IPS-18c (cell line): ENCODE measurements around the gene RSU1.

Experiments
- H3K4me3 ChIP-seq: 2 replicates; pipeline ENCODE4 v1.7.0; 2013; ENCODE audit warnings: low read depth, mild to moderate bottlenecking, low read length, moderate library complexity; ENCODE audit not compliant: insufficient read depth
- H3K9me3 ChIP-seq: one replicate; pipeline ENCODE4 v1.6.1; 2013; ENCODE audit warnings: mild to moderate bottlenecking, low read length, moderate library complexity; ENCODE audit not compliant: control insufficient read depth, insufficient read depth

RSU1 gene

DNA sequence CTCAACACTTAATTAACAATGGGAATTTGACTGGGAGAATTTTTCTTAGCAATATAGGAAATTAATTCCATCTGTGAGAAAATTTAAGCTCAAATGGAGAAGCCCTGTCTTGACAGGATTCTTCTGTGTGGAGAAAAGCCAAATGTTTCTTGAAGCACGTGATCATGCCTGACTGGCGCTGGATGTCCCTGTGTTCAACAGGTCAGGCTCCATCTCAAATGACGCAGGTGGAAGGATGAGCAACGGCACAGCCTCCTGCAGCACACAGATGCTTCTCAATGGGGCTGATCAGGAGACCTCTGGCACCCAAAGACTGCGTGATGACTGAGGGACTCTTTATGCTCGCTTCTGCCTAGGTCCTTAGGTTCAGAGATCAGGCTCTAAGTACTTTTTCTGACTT is 143.8 kb downstream of the RSU1 start:
- no peaks in the 10 kb centered on the region for H3K9me3 ChIP-seq
- H3K4me3 ChIP-seq, result no peak overlapping the region

DNA sequence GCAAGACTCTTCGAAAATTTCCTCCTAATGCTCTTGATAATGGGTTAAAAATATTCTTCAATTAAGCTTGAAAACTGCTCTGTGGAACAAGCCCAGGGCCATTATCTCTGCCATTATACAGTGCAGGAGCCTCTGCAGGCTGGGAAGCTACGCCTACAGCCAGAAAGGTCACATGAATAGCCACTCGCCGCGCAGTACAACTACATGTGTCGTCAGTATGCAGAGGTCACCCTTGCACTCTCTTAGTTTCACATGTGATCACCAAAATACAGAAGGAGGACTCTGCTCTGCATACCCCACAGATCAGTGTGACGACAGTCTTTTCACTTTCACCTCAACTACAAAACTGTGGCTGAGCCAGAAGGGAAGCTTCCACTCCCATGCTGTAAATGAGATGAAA is 153.8 kb downstream of the RSU1 start:
- Histone ChIP-seq H3K9me3 (no peaks in the 10 kb centered on the region), H3K4me3 (no peak overlapping the region)

DNA sequence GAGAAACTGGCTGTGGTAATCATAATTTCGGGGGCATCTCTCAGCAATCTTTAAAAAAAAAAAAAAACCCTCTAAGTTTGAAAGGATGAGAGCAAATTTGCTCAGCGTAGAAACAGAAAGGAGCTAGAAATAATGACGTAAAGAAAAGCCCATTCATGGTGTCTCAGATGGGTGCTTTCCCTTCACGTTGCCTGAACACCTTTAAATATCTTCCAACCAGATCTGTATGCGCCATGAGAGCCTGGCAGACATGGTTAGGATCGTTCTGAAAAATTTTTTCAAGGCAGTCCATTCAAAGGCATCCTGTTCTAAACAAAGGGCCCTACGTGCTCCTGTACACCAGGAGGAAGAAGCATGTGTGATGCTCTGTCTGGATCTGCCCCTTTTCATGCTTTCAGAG is 154.3 kb downstream of the RSU1 start:
- no peak overlapping the region for H3K4me3 ChIP-seq
- H3K9me3 ChIP-seq, result no peaks in the 10 kb centered on the region

DNA sequence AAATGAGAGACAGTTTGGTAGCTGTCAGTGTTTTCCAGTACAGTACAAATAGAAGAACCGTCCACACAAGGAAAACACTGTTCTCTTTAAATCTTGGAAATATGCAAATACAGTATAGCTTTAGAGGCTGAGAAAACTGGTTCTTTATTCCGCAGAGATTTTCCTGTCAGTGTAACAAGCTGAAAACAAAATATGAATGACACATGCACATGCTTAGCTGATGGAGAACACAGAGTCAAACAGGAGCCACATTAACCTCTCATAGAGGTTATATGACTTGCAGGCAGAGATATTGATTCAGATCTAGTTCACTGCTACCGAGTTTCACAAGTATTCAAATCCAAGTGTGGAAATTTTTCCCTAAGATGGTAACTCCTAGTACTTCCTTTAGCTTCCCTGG is 160.3 kb downstream of the RSU1 start:
- no peak overlapping the region for H3K4me3 ChIP-seq
- H3K9me3 ChIP-seq, result no peaks in the 10 kb centered on the region

DNA sequence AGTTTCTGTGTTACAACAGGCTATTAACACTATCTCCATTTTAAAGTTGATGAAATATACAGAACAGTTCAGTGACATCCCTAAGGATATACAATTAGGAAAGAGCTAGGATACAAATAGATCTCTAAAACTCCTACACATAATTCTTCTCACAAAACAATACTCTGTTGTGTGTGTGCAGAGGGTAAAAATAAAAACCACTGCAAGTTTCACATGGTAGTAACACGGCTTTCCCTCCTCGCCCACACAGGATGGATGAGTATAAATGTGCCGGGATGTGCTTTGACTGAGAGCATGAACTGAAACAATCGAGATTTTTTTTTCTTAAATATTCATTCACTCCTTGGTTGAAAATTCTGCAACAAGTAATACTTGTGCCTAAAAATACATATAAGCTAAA is 164.0 kb downstream of the RSU1 start:
- Histone ChIP-seq H3K4me3 (no peak overlapping the region), H3K9me3 (no peaks in the 10 kb centered on the region)

DNA sequence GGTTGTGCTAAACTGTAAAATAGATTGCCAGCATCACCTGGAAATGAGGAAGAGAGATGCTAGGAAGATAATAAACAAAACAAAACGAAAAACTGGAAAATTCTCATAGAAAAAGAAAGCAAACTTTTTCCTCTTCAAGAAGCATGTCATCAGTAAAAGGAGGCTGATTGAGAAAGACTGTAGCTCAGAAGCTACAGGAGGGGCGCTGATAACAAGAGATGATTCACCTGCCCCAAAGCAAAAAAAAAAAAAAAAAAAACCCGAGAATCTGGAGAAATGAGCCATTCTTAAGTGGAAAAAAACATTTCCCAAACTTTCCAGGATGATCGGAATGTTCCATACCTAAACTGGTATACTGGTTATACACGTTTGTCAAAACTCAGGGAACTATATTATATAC is 165.1 kb downstream of the RSU1 start:
- H3K9me3 ChIP-seq, result no peaks in the 10 kb centered on the region
- no peak overlapping the region for H3K4me3 ChIP-seq

DNA sequence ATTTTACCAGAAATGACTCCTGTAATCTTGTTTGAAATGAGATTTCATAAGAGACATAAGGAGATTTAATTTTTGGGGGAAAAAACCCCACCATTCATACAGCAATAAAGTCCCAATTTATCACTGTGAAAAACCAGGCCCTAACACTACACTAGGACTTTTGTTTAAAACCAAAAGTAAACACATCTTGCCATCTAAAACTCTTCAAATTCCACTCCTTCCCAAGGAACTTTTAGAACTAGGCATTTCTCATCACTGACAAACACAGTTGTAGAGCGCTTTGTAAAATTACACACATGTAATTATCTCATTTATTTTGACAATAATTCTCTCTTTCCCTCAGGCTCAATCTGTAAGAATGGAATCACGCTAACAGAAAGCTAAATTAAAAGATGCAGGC is 167.5 kb downstream of the RSU1 start:
- no peaks in the 10 kb centered on the region for H3K9me3 ChIP-seq

DNA sequence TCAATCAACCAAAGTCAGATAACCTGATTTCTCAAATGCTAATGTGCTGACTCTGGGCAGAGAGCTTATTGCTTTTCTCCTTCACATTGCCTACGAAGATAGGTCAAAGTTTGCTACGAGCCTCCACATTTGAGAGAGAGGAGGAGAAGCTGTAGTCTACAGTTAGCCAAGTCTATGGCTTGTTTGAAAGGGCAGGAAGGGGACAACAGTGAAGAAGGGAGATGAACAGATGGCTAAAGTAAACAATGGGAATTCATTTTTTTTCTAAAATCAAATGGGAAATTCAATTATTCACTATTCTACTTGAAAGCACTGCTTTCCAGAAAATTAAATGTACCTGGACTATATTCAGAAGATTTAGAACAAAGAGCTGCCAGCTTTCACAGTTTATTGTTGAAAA is 168.9 kb downstream of the RSU1 start:
- Histone ChIP-seq H3K4me3 (no peak overlapping the region), H3K9me3 (no peaks in the 10 kb centered on the region)

More for the DNA sequence above, 167.5 kb downstream of the RSU1 start:
- no peak overlapping the region for H3K4me3 ChIP-seq

DNA sequence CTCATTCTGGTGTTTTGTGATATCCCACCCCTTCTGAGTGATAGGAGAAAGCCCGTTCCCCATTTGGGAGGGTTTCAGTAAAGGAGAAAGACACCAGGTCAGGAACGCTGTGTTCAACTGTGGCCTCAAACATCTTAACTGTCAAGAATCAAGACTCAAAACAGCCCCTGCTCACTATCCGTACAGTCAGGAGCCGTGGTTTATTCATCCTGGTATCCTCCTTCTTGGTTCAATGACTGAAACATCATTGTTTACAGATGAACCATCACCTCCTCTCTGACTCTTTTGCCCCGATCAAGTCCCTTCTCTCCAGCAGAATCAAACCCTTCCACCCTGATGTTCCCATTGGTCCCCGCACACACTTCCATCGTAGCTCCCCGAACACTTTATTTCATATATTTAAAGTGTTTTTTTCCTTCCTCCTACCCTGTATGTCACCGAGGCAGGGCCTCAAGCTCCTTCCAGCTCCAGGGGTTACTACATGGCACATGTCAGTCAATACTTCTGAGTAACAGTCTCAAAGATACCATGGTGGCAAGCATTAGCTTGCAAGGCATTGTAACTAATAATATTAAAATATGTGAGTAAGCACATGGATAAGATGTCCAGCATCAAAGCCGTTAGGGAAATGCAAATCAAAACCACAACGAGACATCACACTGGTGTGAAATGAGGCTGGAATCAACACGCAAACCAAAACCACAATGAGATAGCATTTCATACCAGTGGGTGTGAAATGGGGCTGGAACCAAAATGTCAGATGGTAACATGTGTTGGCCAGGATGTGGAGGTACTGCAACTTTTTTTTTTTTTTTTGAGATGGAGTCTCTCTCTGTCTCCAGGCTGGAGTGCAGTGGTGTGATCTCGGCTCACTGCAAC is 170.8 kb downstream of the RSU1 start:
- H3K4me3 ChIP-seq, result no peak overlapping the region
- no peaks in the 10 kb centered on the region for H3K9me3 ChIP-seq

DNA sequence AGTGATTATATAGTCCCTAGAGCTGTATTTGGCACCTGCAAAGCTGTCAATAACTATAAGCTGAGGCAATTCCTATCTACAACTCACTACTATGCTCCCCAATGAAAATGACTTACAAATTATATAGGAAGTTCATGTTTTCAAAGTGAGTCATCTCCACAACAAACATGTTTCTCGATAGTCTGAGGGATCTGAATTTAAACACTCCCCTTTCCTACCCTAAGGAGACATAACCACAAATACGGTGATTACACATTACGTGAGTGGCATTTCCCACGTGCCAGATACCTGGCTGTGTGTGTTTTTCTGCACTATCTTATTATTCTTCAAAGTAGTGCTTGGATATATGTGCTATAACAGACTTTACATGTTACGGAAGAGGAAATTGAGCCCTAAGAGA is 173.1 kb downstream of the RSU1 start:
- H3K4me3 ChIP-seq, result no peak overlapping the region

DNA sequence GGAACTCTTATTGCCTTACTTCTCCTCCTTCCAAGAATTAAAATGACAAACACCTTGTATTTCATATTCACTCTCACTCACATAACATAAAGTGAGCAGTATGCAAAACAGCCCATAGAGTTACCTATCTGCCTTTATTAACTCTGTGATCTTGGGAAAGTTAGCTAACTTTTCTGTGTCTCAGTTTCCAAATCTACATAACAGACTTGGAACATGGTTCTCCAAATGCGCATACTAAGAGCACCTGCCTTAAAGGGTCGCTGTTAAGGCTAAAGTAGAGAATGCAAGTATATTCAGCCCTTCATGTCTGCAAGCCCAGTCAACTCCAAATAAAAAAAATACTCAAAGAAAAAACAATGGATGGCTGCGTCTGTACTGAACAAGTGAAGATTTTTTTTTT is 173.7 kb downstream of the RSU1 start:
- Histone ChIP-seq H3K9me3 (no peaks in the 10 kb centered on the region), H3K4me3 (no peak overlapping the region)

More for the DNA sequence above, 173.1 kb downstream of the RSU1 start:
- no peaks in the 10 kb centered on the region for H3K9me3 ChIP-seq

DNA sequence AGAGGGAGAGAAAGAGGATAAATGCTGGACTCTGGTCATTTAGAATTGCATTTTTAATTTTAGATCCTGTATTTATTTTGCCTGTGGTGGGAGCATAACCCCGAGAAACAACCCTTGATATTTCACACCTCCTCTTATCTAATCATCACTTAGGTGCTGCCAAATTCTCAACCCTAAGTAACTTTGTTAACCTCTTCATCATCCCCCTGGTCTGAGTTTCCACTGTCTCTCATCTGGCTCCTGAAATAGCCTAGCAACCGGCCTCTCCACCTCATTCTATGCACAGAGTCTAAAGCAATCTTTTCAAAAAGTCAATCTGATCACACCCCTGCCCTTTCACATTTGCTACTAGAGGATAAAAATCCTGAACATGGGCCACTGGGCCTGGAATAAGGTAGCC is 177.1 kb downstream of the RSU1 start:
- H3K9me3 ChIP-seq, result no peaks in the 10 kb centered on the region
- H3K4me3 ChIP-seq, result no peak overlapping the region

DNA sequence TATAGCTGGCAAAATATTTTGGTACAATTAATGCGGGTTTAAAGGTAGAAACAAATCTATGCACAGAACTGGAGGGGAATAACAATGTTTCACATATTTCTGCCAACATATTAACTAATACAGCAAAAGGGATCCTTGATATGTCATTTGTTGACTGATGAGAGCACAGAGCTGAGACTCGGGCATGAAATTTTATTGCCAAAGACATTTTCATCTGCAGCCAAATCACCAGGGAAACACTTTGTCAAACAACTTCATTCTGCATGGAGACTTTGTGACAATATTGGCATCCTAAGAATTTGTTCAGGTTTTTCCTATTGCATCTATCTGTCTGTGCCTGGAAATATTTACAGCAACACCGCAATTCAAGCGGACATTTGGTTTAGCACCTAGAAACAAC is 177.8 kb downstream of the RSU1 start:
- Histone ChIP-seq H3K9me3 (no peaks in the 10 kb centered on the region), H3K4me3 (no peak overlapping the region)

DNA sequence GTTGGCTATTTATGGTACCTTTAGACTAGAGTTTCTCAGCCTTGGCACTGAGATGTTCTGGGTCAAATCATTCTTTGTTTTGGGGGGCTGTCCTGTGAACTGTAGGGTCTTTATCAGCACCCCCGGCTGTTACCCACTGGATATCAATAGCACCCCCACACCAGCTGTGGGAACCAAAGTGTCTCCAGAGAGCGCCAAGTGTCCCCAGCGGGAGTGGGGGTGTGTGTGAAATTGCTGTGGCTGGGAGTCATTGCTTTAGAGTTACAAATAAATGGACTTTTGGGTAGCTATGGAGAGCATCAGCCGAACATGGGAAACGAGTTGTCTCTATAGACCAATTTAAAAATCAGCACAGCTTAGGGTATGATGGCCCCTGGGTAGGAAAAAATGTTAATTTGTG is 184.2 kb downstream of the RSU1 start:
- Histone ChIP-seq H3K4me3 (no peak overlapping the region), H3K9me3 (no peaks in the 10 kb centered on the region)

DNA sequence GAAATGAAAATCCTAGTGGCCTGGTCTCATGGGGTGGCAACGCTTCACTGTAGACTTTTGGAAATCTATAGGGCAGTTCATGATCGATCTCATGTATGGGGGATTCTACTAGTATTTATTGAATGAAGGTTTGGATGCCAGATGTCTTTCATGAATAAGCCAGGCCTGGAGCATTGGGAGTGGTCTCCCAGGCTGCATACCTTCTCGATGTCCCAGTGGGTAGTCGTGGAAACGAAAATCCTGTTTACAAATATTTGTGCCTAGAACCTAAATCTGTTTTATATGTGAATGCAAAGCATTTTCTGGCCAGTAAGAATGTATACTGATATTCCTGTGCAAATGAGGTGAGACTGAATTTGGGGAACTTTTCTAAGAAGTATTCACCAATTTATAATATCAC is 190.5 kb downstream of the RSU1 start:
- Histone ChIP-seq H3K4me3 (no peak overlapping the region), H3K9me3 (no peaks in the 10 kb centered on the region)

DNA sequence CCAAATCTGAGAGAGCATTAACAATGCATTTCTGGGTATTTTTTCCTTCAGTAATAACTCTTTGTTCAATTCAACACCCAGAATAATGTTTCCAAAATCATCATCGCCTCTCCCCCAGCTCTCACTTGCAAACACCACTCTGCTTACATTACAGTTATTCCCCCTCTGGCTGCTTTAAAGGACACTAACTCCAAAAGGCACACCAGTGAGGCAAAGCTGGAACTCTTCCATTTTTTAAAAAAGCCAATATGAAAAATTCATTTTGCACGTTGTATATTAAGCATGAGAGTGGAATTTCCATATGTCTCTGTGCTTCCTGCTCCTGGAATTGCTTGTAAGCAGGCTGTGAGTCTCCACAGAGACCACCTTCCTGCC is 204.3 kb downstream of the RSU1 start:
- Histone ChIP-seq H3K4me3 (no peak overlapping the region), H3K9me3 (no peaks in the 10 kb centered on the region)

DNA sequence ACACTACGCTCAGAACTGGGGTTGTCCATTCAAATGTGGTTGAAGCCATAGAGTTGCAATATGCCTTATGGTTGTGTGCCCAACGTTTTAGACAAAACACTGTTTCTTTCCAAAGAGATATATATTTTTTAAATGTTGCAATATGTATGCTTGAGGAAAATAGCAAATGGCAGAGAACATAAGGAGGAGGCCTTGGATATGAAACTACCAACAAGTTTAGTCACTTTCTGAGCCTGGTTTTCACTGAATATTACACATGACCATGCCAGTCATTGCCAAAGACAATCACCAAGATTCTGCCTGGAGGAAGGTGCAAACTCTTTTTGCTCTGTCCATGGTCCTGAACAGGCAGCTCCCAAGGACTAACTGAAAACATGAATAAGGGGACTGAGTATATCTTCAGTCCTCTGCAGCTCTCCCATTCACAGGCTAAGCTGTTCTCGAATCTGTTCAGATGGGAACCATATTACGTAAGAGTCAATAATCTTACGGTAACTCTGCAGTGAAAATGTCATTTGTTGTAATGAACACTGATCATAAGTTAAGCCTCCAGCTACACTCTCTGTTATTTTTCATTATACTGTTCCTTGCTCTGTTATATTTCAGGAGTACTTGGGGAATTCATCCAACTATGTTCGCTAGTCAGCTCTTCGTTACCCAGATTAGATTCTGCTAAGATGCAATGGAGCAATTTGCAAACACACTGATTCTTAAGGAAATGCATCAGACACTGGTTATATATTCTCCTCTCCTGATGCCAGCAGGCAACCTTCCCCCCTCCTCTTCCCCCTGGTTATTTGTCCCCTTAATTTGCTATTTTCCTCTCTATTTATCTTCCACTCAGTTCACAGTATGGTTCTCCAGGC is 204.9 kb downstream of the RSU1 start:
- Histone ChIP-seq H3K4me3 (no peak overlapping the region), H3K9me3 (no peaks in the 10 kb centered on the region)

DNA sequence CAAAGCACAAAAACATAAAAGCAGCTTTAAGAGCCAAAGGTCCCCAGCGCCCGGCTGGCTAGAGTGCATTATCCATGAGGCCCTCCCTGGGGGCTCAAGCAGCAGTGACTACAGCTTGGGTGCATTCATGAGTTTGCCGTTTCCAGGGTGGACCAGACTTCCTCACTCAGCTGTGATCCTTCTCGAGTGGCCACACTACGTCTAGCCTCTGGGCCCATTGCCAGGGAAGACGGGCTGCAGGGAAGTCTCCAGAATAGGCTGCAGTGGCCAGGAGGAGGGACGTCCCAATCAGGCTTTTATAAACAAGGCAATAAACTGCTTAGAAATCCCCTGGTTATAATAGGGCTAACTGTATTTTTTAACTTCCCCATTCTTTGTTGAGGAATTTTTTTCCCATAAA is 206.2 kb downstream of the RSU1 start:
- Histone ChIP-seq H3K9me3 (no peaks in the 10 kb centered on the region), H3K4me3 (no peak overlapping the region)
